Posterior vena cava (tissue), 2 donors: ENCODE measurements around the gene CYB5D1. TPM values are rescaled to one million over a fixed set of nuclear protein-coding genes. Genes with fewer than 3 reads are reported as not detected.

Source experiments
- DNase-seq: peaks from one replicate; pipeline ENCODE4 v3.0.0-alpha.2; 2020; ENCODE audit warnings: low spot score
- intact Hi-C, 2 donors: fragments of 100-400 bp; cut with DNase I; formaldehyde crosslinking; loops; one replicate each; pipeline versions ENCODE4 v1.14.1 to v1.14.2; 2022 to 2023
- total RNA-seq, 2 donors: library from RNA; stranded (reverse); fragmentation: NEBNext Ultra II Directional; extraction: Animal tissue kit (Norgen Biotek cat#: 25700); gene quantifications; one replicate each; pipeline ENCODE4 v1.2.1, GENCODE V29; 2021
- donor health status: DM: yes; HTN: yes; CAD: no.
- donor health status: DM: yes; HTN: yes; CAD: no.

CYB5D1 gene
- total RNA-seq, 2 donors from 2014 or later = 8.9 TPM

DNA sequence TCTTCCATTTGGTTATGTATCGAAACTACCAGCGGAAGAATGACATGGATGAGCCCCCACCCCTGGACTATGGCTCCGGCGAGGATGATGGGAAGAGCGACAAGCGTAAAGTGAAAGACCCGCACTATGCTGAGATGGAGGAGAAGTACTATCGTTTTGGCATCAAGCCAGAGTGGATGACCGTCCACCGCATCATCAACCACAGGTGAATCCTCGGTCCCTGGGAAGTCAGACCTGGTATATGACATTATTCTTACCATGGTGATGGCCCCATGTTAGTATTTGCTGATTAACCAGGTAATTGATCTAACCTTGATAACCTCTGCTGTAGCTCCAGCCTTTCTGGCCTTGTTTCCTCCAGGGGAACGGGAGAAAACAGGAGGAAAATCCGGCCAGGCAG, 39.3 kb downstream of the CYB5D1 start:
- DNase-seq = no peak
- intact Hi-C loops = no loop called here

DNA sequence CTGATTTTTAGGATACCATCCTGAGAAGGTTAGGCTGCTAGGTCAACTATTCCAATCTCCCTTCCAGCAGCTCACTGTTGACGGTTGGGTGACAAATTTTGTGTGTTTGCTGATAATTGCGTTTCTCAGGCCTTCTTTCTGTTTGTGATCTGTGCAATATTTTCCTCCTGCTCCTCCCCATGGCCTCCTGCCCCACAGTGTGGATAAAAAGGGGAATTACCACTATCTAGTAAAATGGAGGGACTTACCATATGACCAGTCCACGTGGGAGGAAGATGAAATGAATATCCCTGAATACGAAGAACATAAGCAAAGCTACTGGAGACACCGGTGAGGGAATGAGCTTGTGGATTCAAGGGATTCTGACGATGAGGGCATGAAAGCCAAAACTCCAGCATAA, 40.0 kb downstream of the CYB5D1 start:
- intact Hi-C loops = no loop called here
- no peak for DNase-seq

DNA sequence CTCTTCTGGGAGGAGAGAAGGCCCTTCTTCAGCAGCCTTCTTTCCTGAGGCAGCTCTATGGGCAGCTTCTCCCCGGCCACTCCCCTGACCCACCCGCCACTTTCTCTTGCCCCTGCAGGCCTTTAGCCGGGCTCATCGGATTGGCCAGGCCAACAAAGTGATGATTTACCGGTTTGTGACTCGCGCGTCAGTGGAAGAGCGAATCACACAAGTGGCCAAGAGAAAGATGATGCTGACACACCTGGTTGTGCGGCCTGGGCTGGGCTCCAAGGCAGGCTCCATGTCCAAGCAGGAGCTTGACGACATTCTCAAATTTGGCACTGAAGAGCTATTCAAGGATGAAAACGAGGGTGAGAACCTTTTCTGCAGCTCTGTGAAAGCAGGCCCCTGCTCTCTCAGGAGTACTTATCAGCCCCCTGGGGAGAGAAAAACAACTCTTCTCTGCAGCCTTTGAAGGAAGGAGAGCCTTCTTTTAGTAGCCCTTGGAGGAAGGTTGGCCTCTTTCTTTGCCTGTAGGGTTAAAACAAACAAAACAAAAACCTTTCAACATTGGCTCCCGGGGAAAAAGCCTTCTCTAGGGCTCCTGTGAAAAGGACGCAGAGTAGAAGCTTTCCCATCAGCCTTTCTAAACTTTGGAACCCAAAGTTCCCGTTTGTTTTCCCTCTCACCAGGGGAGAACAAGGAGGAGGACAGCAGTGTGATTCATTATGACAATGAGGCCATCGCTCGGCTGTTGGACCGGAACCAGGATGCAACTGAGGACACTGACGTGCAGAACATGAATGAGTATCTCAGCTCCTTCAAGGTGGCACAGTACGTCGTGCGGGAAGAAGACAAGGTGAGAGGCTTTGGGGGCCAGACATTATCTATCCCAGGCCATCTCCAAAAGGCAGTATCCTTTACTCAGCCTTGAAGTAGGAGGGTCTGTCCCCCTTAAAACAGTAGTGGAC, 45.6 kb downstream of the CYB5D1 start:
- DNase-seq = no peak
- intact Hi-C loops = no loop called here

DNA sequence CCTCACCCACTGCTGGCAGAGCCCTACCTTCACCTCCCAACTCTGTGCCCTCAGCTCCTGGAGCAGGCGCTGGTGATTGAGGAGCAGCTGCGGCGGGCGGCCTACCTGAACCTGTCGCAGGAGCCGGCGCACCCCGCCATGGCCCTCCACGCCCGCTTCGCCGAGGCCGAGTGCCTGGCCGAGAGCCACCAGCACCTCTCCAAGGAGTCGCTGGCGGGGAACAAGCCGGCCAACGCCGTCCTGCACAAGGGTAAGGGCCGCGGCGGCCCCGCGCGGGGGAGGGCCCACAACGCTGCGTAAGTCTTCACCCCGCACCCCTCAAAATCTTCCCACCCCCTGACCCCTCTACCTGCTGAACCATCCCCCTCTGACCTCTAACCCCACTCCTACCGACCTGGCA, 51.3 kb downstream of the CYB5D1 start:
- intact Hi-C loops = no loop called here
- DNase-seq = no peak

DNA sequence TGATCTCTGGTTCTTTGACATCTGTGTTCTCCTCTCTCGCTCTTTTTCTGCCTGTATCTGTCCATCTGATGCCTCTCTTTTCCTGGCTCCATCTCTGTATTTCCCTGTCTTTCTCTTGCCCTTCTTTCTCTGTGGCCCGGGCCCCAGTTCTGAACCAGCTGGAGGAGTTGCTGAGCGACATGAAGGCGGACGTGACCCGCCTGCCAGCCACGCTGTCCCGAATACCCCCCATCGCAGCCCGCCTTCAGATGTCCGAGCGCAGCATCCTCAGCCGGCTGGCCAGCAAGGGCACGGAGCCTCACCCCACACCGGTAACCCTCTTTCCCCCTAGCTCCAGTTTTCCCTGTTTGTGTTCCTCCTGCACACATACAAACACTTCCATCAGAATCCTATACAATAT, 52.5 kb downstream of the CYB5D1 start:
- intact Hi-C loops = loop anchor here in 1 of 2 donors (5.0 kb wide), 1 partner anchor 82 kb away; no protein-coding TSS in a partner anchor
- no peak for DNase-seq

DNA sequence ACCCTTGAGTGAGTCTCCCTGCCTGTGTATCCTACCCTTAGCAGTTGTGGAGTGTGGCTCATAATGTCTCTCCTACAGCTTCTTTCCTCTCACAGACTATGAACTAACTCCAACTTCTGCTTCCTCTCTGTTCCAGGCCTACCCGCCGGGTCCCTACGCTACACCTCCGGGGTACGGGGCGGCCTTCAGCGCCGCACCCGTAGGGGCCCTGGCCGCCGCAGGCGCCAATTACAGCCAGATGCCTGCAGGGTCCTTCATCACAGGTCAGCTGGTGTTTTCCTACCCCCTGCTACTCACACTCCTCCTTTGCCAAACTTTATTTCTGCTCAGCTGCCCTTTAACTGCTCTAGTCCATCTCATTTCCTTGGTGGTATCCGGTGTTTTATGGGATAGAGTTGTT, 52.9 kb downstream of the CYB5D1 start:
- DNase-seq = no peak
- intact Hi-C loops = loop anchor here in 1 of 2 donors (5.0 kb wide), 1 partner anchor 82 kb away; no protein-coding TSS in a partner anchor

DNA sequence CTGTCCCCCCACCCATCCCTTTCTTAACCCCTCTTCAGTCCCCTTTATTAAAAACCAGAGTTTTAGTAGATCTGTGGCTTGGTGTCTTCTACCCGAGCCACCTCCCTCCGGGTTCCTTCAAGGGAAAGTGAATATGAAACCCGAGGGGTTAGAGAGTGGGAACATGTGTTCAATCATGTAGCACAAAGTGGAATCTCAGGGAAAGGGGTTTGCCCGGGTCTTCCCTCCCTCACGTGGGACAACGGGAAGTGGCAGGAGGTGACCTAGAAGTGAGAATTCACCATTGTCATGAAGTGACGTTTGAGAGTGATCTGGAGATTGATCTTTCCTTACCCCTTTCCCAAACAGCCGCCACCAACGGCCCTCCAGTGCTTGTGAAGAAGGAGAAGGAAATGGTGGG, 53.3 kb downstream of the CYB5D1 start:
- intact Hi-C loops = loop anchor here in 1 of 2 donors (5.0 kb wide), 1 partner anchor 81 kb away; no protein-coding TSS in a partner anchor

More for the DNA sequence above, 53.3 kb downstream of the CYB5D1 start:
- DNase-seq = no peak

Other genes starting within 250 kb of the CYB5D1 start
- 10 to 100 TPM; 25.4 to 31.6 TPM for gene FXR2, start 243.1 kb upstream of the CYB5D1 start, total RNA-seq
- gene SAT2, start 230.2 kb upstream of the CYB5D1 start, total RNA-seq = 10 to 100 TPM; 40.7 to 63.3 TPM
- under 1 TPM in 1 of 2 donors, not detected in 1; 0.43 TPM for gene SHBG, start 227.9 kb upstream of the CYB5D1 start, total RNA-seq
- 1 to 10 TPM; 2.2 to 2.6 TPM for gene ATP1B2, start 207.1 kb upstream of the CYB5D1 start, total RNA-seq
- gene TP53, start 170.5 kb upstream of the CYB5D1 start, total RNA-seq = 10 to 100 TPM; 30.6 to 37.3 TPM
- gene WRAP53, start 169.5 kb upstream of the CYB5D1 start, total RNA-seq = 1 to 10 TPM; 4.8 to 5.0 TPM
- under 1 TPM; 0.19 to 0.42 TPM for gene EFNB3, start 152.8 kb upstream of the CYB5D1 start, total RNA-seq
- gene DNAH2, start 140.3 kb upstream of the CYB5D1 start, total RNA-seq = 1 to 10 TPM in 1 of 2 donors, under 1 TPM in 1; 0.19 to 1.3 TPM
- 10 to 100 TPM; 21.0 to 29.0 TPM for gene KDM6B, start 23.8 kb upstream of the CYB5D1 start, total RNA-seq
- gene TMEM88, start 2.9 kb upstream of the CYB5D1 start, total RNA-seq = 10 to 100 TPM; 17.5 to 26.1 TPM
- 10 to 100 TPM; 65.2 to 79.7 TPM for gene NAA38, start 444 bp upstream of the CYB5D1 start, total RNA-seq
- 100 to 1,000 TPM in 1 of 2 donors, 10 to 100 TPM in 1; 67.4 to 105 TPM for gene CHD3, start 30.8 kb downstream of the CYB5D1 start, total RNA-seq
- 1 to 10 TPM; 1.1 to 1.5 TPM for gene RNF227, start 58.3 kb downstream of the CYB5D1 start, total RNA-seq
- gene KCNAB3, start 71.9 kb downstream of the CYB5D1 start, total RNA-seq = 1 to 10 TPM; 1.2 to 2.2 TPM
- gene TRAPPC1, start 73.9 kb downstream of the CYB5D1 start, total RNA-seq = 10 to 100 TPM; 53.7 to 72.7 TPM
- 10 to 100 TPM; 14.7 to 15.2 TPM for gene CNTROB, start 74.2 kb downstream of the CYB5D1 start, total RNA-seq
- gene GUCY2D, start 144.6 kb downstream of the CYB5D1 start, total RNA-seq = not detected
- gene ALOX15B, start 181.1 kb downstream of the CYB5D1 start, total RNA-seq = 1 to 10 TPM in 1 of 2 donors, under 1 TPM in 1; 0.48 to 3.3 TPM
- not detected for gene ALOX12B, start 229.7 kb downstream of the CYB5D1 start, total RNA-seq